ENCODE results near the gene ING5.

ING5 gene

DNA sequence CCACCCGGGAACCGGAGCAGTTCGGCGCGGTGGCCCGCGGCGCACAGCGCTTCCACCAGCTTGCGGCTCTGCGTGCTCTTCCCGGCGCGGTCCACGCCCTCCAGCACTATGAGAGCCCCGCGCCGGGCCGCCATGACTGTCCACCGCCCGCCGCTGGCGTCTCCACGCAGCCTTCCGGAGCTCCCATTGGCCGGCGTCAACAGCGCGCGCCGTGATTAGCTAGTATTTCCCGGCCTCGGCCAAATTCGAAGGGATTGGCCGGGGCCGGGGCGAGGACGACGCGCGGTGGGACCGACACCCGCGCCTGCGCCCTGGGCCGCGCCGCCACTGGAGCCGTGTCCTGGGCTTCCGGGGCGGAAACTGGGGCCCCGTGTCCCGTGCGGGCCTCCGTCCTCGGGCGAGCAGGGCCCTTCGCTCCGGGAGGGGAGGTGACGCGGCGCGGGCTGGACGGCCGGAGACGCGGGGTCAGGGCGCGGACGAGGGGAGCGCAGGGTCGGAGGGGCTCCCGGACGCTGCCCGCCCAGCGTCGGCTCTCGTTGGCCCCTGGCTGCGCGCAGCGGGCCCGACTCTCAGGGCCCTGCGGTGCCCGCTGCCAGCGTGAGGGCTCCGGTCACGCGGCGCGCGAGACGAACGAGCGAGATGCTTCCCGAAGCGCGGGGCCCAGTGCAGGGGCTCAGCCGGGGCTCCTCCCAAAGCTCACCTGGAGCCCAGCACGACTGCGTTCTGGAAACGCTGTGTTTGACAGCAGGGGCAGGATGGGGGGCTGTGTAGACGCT is 15.0 kb upstream of the ING5 start, which contains the start of gene DTYMK:
TSS of gene DTYMK (minus strand) at position 166 of the 776 bp plus-strand sequence. CDS start at position 134, 32 bp downstream.
- H3K9me3 ChIP-seq (ENCODE audit: control insufficient read depth, low read length), result no peaks in the 10 kb centered on the region
- H3K27ac ChIP-seq (ENCODE audit: low read depth, low read length, severe bottlenecking), result peak within 1 kb of the TSS; percentile 95
- peak within 1 kb of the TSS; percentile 93 for H3K4me3 ChIP-seq (ENCODE audit: extremely low read depth, insufficient read depth, low read length, poor library complexity, severe bottlenecking)
- peaks cover 60% of the 10 kb centered on the region for H3K36me3 ChIP-seq (ENCODE audit: control insufficient read depth, insufficient read depth, low read length)
- WGBS, 2 experiments (ENCODE audit: insufficient coverage in 2 of 2), result 0% methylated on average over 95 to 102 of the region's 102 CpGs
- H3K4me1 ChIP-seq (ENCODE audit: control insufficient read depth, insufficient read depth, low read length, poor library complexity, severe bottlenecking), result peaks cover 17% of the 10 kb centered on the region

DNA sequence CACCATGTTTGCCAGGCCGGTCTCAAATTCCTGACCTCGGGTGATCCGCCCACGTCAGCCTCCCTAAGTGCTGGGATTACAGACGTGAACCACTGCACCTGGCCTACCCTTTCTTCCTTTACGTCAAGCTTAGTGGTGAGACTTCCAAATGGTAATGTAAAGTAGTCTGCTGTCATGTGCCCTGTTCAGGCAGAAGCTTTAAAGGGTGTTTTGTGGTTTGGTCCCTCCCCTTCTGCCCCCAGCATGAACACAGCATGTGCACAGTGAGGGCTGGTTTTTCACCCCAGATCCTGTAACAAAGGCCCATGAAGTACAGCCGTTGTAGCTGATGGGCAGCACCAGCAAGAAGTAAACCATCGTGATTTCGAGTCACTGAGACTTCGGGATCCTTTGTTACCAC is 12.5 kb upstream of the ING5 start:
- H3K4me3 ChIP-seq (ENCODE audit: extremely low read depth, insufficient read depth, low read length, poor library complexity, severe bottlenecking), result no peak overlapping the region
- peaks cover 18% of the 10 kb centered on the region for H3K4me1 ChIP-seq (ENCODE audit: control insufficient read depth, insufficient read depth, low read length, poor library complexity, severe bottlenecking)
- no peak overlapping the region for H3K27ac ChIP-seq (ENCODE audit: low read depth, low read length, severe bottlenecking)
- WGBS, 2 experiments (ENCODE audit: insufficient coverage in 2 of 2), result 89 to 98% methylated on average over 9 of the region's 10 CpGs
- H3K9me3 ChIP-seq (ENCODE audit: control insufficient read depth, low read length), result no peaks in the 10 kb centered on the region
- H3K36me3 ChIP-seq (ENCODE audit: control insufficient read depth, insufficient read depth, low read length), result peaks cover 59% of the 10 kb centered on the region

DNA sequence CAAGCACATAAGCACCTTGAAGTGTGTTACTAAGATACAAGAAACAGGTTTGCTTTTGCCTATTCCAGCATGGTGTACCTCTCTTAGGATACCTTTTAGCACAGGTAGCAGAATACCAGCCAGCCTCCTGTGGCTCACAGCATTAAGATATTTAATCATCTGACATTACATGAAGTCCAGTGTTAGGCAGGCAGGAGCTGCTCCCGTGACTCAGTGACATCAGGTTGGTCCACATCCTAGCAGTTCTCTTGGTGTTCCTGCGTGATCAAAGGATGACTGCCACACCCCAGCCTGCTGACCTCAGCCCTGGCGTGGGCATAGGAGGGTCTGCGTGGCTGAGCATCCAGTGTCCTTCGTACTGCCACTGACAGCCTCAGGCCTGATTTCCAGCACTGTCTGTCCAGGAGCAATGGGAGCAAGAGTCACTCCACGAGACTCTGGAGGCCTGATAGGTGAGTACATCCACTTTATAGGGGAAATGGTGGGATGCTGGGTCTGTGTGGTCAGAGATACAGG is 11.6 kb upstream of the ING5 start:
- WGBS, 2 experiments (ENCODE audit: insufficient coverage in 2 of 2), result 85 to 90% methylated on average over 6 of the region's 6 CpGs

DNA sequence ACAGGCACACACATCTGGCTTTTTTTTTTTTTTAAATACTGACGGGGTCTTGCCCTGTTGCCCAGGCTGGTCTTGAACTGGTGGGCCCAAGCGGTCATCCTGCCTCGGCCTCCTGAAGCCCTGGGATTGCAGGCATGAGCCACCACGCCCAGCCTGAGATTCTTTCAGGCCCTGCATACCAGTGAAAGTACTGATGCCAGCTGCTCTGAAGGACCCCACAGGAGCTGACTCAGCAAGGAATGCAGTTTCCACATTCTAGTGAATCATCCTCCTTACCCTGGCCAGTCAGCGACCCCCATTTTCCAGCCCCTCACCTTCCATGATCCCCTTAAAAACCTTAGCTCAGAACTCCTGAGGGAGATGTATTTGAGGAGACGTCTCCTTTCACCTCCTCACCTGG is 9.4 kb upstream of the ING5 start:
- peaks cover 11% of the 10 kb centered on the region for H3K4me1 ChIP-seq (ENCODE audit: control insufficient read depth, insufficient read depth, low read length, poor library complexity, severe bottlenecking)
- H3K27ac ChIP-seq (ENCODE audit: low read depth, low read length, severe bottlenecking), result no peak overlapping the region
- H3K36me3 ChIP-seq (ENCODE audit: control insufficient read depth, insufficient read depth, low read length), result peaks cover 64% of the 10 kb centered on the region
- H3K4me3 ChIP-seq (ENCODE audit: extremely low read depth, insufficient read depth, low read length, poor library complexity, severe bottlenecking), result no peak overlapping the region
- no peaks in the 10 kb centered on the region for H3K9me3 ChIP-seq (ENCODE audit: control insufficient read depth, low read length)
- WGBS, 2 experiments (ENCODE audit: insufficient coverage in 2 of 2), result 87 to 89% methylated on average over 4 to 6 of the region's 6 CpGs

More for the DNA sequence above, 11.6 kb upstream of the ING5 start:
- Histone ChIP-seq H3K27ac (ENCODE audit: low read depth, low read length, severe bottlenecking) (no peak overlapping the region), H3K4me3 (ENCODE audit: extremely low read depth, insufficient read depth, low read length, poor library complexity, severe bottlenecking) (no peak overlapping the region), H3K4me1 (ENCODE audit: control insufficient read depth, insufficient read depth, low read length, poor library complexity, severe bottlenecking) (peaks cover 17% of the 10 kb centered on the region), H3K36me3 (ENCODE audit: control insufficient read depth, insufficient read depth, low read length) (peaks cover 60% of the 10 kb centered on the region), H3K9me3 (ENCODE audit: control insufficient read depth, low read length) (no peaks in the 10 kb centered on the region)

DNA sequence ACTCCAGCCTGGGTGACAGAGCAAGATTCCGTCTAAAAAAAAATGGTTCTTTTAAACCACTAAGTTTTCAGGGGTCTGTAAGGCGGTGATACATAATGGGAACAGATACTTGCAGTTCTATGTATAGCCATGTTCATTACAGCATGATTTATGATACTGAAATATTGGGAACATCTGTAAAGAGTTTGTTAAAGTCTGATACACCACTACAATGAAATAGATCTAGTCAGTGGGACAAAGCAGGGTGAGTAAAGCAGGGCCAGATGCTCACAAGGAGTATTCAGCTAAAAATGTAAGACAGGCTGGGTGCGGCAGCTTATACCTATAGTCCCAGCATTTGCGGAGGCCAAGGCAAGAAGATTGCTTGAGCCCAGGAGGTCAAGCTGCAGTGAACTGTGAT is 6.2 kb upstream of the ING5 start:
- Histone ChIP-seq H3K4me1 (ENCODE audit: control insufficient read depth, insufficient read depth, low read length, poor library complexity, severe bottlenecking) (peaks cover 5% of the 10 kb centered on the region), H3K4me3 (ENCODE audit: extremely low read depth, insufficient read depth, low read length, poor library complexity, severe bottlenecking) (no peak overlapping the region), H3K36me3 (ENCODE audit: control insufficient read depth, insufficient read depth, low read length) (peaks cover 50% of the 10 kb centered on the region), H3K27ac (ENCODE audit: low read depth, low read length, severe bottlenecking) (no peak overlapping the region), H3K9me3 (ENCODE audit: control insufficient read depth, low read length) (no peaks in the 10 kb centered on the region)
- WGBS, 2 experiments (ENCODE audit: insufficient coverage in 2 of 2), result 95 to 96% methylated on average over 3 to 4 of the region's 4 CpGs

DNA sequence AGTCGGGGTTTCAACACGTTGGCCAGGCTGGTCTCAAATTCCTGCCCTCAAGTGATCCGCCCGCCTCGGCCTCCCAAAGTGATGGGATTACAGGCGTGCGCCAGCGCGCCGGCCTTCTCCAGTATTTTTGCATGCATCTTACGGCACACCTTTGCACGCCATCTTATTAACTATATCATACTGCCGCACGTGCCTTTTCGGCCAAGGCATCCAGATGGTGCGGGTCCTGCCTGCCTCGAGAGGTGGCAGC is 765 bp upstream of the ING5 start:
- H3K4me1 ChIP-seq (ENCODE audit: control insufficient read depth, insufficient read depth, low read length, poor library complexity, severe bottlenecking), result no peaks in the 10 kb centered on the region
- peak overlapping the region; percentile 91 for H3K27ac ChIP-seq (ENCODE audit: low read depth, low read length, severe bottlenecking)
- H3K9me3 ChIP-seq (ENCODE audit: control insufficient read depth, low read length), result peaks cover 6% of the 10 kb centered on the region
- H3K36me3 ChIP-seq (ENCODE audit: control insufficient read depth, insufficient read depth, low read length), result peaks cover 23% of the 10 kb centered on the region
- peak overlapping the region; percentile 55 for H3K4me3 ChIP-seq (ENCODE audit: extremely low read depth, insufficient read depth, low read length, poor library complexity, severe bottlenecking)
- 0 to 3% methylated on average over 8 to 16 of the region's 17 CpGs for WGBS, 2 experiments (ENCODE audit: insufficient coverage in 2 of 2)

DNA sequence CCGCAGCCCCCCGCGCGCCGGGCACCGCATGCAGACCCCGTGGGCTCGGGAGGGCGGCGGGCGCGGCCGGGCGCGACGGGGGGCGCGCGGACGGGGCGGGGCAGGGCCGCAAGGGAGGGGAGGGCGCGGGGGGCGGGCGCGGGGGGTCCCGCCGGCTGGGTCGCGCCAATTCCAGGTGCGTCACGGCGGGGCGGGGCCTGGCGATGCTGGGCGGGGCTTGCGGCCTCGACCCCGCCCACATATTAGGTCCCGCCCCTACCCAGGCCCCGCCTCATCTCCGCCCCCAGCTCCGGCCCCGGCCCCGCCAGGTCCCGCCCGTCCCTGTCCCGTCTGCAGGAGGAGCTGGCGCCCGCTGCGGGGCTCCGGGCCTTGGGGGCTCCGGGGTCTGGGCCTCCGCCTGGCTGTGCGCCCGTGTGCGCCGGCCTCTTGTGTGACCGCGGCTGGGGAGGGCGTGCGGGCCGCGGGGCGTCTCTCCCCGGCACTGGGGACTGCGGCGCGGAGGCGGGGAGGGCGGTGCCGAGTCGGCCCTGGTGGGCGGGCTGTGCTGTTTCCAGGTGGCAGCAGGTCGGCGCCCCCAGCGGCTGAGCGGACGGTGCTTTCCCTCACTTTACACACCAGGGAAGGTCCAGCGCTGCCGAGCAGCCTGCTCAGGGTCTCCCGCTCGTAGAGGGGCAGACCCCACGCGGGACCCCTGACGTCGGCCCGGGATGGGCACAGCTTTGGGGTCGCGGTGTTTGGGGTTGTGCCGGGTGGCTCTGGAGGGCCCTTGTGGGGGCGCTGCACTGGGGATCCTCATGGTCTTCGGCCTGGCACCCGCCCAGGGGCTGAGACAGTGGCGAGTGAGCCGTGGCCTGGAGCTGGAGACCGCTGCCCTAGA is 554 bp downstream of the ING5 start:
- H3K9me3 ChIP-seq (ENCODE audit: control insufficient read depth, low read length), result peaks cover 13% of the 10 kb centered on the region
- WGBS, 2 experiments (ENCODE audit: insufficient coverage in 2 of 2), result 1 to 3% methylated on average over 47 to 74 of the region's 98 CpGs

DNA sequence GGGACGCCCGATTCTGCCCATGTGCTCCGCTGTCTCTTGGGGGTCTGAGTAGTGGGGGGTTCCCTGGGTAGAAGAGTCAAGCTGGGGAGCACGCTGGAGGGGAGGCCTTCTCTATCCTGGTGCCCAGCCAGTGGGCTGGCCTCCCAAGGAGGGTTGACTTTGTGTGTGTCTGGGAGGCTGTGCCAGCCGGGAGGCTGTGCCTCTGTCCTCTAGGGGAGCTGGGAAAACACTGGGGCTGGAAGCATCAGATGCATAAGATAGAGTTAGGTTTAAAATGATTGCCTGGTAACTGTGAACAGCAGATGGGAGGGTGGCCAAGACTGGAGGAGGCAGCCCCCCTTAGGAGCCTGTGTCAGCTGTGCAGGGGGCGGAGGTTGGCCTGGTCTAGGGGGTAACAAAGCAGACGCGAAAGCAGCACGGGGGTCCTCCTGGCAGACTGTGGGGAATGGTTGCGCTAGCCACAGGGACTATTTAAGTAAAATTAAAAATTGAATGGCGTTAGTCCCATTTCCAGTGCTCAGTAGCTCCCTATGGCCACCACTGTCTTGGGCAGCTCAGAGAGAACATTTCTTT is 1.3 kb downstream of the ING5 start:
- Histone ChIP-seq H3K9me3 (ENCODE audit: control insufficient read depth, low read length) (peaks cover 13% of the 10 kb centered on the region), H3K27ac (ENCODE audit: low read depth, low read length, severe bottlenecking) (peak overlapping the region; percentile 71), H3K4me1 (ENCODE audit: control insufficient read depth, insufficient read depth, low read length, poor library complexity, severe bottlenecking) (no peaks in the 10 kb centered on the region), H3K4me3 (ENCODE audit: extremely low read depth, insufficient read depth, low read length, poor library complexity, severe bottlenecking) (peak overlapping the region; percentile 68), H3K36me3 (ENCODE audit: control insufficient read depth, insufficient read depth, low read length) (peaks cover 41% of the 10 kb centered on the region)
- WGBS, 2 experiments (ENCODE audit: insufficient coverage in 2 of 2), result 54 to 65% methylated on average over 8 to 9 of the region's 11 CpGs

More for the DNA sequence above, 554 bp downstream of the ING5 start:
- Histone ChIP-seq H3K36me3 (ENCODE audit: control insufficient read depth, insufficient read depth, low read length) (peaks cover 34% of the 10 kb centered on the region), H3K4me1 (ENCODE audit: control insufficient read depth, insufficient read depth, low read length, poor library complexity, severe bottlenecking) (no peaks in the 10 kb centered on the region), H3K4me3 (ENCODE audit: extremely low read depth, insufficient read depth, low read length, poor library complexity, severe bottlenecking) (peak overlapping the region; percentile 68), H3K27ac (ENCODE audit: low read depth, low read length, severe bottlenecking) (peak overlapping the region; percentile 91)

DNA sequence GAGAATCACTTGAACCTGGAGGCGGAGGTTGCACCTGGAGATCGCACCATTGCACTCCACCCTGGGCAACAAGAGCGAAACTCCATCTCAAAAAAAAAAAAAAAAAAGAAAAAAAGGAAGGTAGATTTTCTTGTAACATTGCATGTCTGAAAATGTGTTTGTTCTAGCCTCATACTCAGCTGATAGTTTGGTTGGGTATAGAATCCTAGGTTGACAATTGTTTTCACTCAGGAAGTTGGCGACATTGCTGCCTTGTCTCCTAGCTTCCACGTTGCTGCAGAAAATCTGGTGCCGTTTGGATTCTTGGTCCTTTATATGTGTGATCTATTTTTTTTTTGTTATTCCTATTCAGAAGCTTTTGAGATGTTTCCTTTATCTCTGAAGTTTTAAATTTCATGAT is 4.7 kb downstream of the ING5 start:
- Histone ChIP-seq H3K36me3 (ENCODE audit: control insufficient read depth, insufficient read depth, low read length) (peaks cover 67% of the 10 kb centered on the region), H3K4me1 (ENCODE audit: control insufficient read depth, insufficient read depth, low read length, poor library complexity, severe bottlenecking) (no peaks in the 10 kb centered on the region), H3K27ac (ENCODE audit: low read depth, low read length, severe bottlenecking) (no peak overlapping the region), H3K4me3 (ENCODE audit: extremely low read depth, insufficient read depth, low read length, poor library complexity, severe bottlenecking) (no peak overlapping the region), H3K9me3 (ENCODE audit: control insufficient read depth, low read length) (peaks cover 13% of the 10 kb centered on the region)
- 88 to 100% methylated on average over 1 to 3 of the region's 6 CpGs for WGBS, 2 experiments (ENCODE audit: insufficient coverage in 2 of 2)

DNA sequence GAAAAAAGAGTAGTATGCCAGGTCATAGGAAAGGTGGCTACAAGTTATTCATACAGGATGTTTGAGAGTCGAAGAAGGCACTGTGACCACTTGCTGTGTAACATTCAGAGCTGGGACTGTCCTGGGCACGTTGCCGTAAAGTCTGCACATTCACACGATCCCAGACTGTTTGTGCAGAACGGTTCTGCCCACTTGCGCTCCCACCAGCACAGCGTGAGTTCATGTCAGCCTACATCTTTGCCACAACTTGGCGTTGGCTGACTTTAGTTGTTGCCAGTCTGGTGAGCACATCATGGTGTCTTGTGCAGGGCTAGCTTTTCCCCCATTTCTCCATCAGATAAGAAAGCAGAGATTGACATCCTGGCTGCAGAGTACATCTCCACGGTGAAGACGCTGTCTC is 7.0 kb downstream of the ING5 start:
- Histone ChIP-seq H3K9me3 (ENCODE audit: control insufficient read depth, low read length) (peaks cover 13% of the 10 kb centered on the region), H3K36me3 (ENCODE audit: control insufficient read depth, insufficient read depth, low read length) (peaks cover 83% of the 10 kb centered on the region), H3K4me1 (ENCODE audit: control insufficient read depth, insufficient read depth, low read length, poor library complexity, severe bottlenecking) (no peaks in the 10 kb centered on the region), H3K4me3 (ENCODE audit: extremely low read depth, insufficient read depth, low read length, poor library complexity, severe bottlenecking) (no peak overlapping the region), H3K27ac (ENCODE audit: low read depth, low read length, severe bottlenecking) (no peak overlapping the region)
- 94 to 98% methylated on average over 10 of the region's 10 CpGs for WGBS, 2 experiments (ENCODE audit: insufficient coverage in 2 of 2)

Data from mesodermal cell (in vitro differentiated cells).